ENCODE measurements around the gene SBF2.

DNA sequence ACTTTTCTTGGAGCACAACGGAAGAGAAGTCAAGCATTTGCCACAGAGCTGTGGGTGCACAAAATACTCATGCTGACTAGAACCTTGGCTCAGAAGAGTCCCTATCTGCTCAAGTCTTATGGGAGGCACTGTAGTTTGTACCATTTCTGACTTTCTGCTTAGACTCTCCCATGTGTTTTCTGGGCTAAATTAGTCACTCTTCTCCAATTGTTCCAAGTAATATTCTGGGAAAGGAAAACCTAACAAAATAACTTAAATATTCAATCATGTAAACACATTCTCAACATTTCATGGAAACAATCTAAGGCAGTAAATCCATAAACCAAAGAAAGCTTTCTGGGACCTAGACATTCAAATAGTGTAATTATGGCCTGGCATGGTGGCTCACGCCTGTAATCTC lies 409.4 kb downstream of the SBF2 start:
- TF ChIP-seq, protein P1, sequence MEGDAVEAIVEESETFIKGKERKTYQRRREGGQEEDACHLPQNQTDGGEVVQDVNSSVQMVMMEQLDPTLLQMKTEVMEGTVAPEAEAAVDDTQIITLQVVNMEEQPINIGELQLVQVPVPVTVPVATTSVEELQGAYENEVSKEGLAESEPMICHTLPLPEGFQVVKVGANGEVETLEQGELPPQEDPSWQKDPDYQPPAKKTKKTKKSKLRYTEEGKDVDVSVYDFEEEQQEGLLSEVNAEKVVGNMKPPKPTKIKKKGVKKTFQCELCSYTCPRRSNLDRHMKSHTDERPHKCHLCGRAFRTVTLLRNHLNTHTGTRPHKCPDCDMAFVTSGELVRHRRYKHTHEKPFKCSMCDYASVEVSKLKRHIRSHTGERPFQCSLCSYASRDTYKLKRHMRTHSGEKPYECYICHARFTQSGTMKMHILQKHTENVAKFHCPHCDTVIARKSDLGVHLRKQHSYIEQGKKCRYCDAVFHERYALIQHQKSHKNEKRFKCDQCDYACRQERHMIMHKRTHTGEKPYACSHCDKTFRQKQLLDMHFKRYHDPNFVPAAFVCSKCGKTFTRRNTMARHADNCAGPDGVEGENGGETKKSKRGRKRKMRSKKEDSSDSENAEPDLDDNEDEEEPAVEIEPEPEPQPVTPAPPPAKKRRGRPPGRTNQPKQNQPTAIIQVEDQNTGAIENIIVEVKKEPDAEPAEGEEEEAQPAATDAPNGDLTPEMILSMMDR (IDR thresholded peaks at IDR 0.05; ENCODE audit: insufficient read depth, low read length, poor library complexity, severe bottlenecking), result no peak
- TF ChIP-seq EZH2phosphoT487 (conservative IDR thresholded peaks at IDR 0.05; ENCODE audit: low read length), result no peak

Measured in SU-DHL-6 (cell line).